Smooth muscle cell (in vitro differentiated cells): Measurements from ENCODE around the gene NPRL2. TPM values are rescaled to one million over a fixed set of nuclear protein-coding genes. Genes with fewer than 3 reads are reported as not detected.
A peak's percentile ranks its signal among the peaks of the same experiment; 100 is the strongest.

Experiments used
- DNase-seq: peaks from one replicate; lab custom pipeline; 2025; ENCODE audit not compliant: unreplicated experiment; lab: John Stamatoyannopoulos, UW
- H2AFZ ChIP-seq: fragments of 200-600 bp; sonication (generic); 2 replicates; pipeline ENCODE4 v1.6.0; 2016; ENCODE audit warnings: antibody characterized with exemption, low read depth, mild to moderate bottlenecking
- H3F3A ChIP-seq: fragments of 200-600 bp; sonication (generic); 2 replicates; pipeline ENCODE4 v1.6.0; 2017; ENCODE audit warnings: antibody characterized with exemption, low read depth
- H3K27ac ChIP-seq: fragments of 200-600 bp; sonication (generic); 2 replicates; pipeline ENCODE4 v1.5.1; 2016; ENCODE audit warnings: low read depth, mild to moderate bottlenecking
- H3K27me3 ChIP-seq: fragments of 200-600 bp; sonication (generic); 2 replicates; pipeline ENCODE4 v1.6.1; 2016; ENCODE audit warnings: low read depth, mild to moderate bottlenecking
- H3K36me3 ChIP-seq: fragments of 200-600 bp; sonication (generic); 2 replicates; pipeline ENCODE4 v1.5.1; 2016; ENCODE audit warnings: low read depth
- H3K4me1 ChIP-seq: fragments of 200-600 bp; sonication (generic); 2 replicates; pipeline ENCODE4 v1.5.1; 2016; ENCODE audit warnings: low read depth
- H3K4me2 ChIP-seq: fragments of 200-600 bp; sonication (generic); 2 replicates; pipeline ENCODE4 v1.6.0; 2016; ENCODE audit warnings: mild to moderate bottlenecking
- H3K4me3 ChIP-seq: fragments of 200-600 bp; sonication (generic); 2 replicates; pipeline ENCODE4 v1.5.1; 2016; ENCODE audit warnings: mild to moderate bottlenecking
- H3K79me2 ChIP-seq: fragments of 200-600 bp; sonication (generic); 2 replicates; pipeline ENCODE4 v1.6.0; 2016; ENCODE audit warnings: low read depth, mild to moderate bottlenecking
- H3K9ac ChIP-seq: fragments of 200-600 bp; sonication (generic); 2 replicates; pipeline ENCODE4 v1.6.0; 2016; ENCODE audit warnings: low read depth
- H3K9me3 ChIP-seq: fragments of 200-600 bp; sonication (generic); replicated peaks from 2 replicates; pipeline ENCODE4 v1.5.1; 2016; ENCODE audit warnings: low read depth
- H4K20me1 ChIP-seq: fragments of 200-600 bp; sonication (generic); 2 replicates; pipeline ENCODE4 v1.6.0; 2016; ENCODE audit warnings: low read depth
- WGBS: methylation state at CpG from one replicate; pipeline ENCODE4 v1.1.7; 2016; ENCODE audit warnings: low lambda C conversion rate; 5-methylcytosine and 5-hydroxymethylcytosine counted together
- polyA plus RNA-seq: library from polyadenylated mRNA; unstranded; fragments of >200 nt; fragmentation: Nextera tagmentation; extraction: Ambion mirVana; gene quantifications from 2 replicates; pipeline ENCODE4 v1.2.1, GENCODE V29; 2016
- total RNA-seq: library from RNA; depleted of rRNA; stranded (reverse); fragments of >200 nt; gene quantifications from 2 replicates; pipeline ENCODE4 v1.2.3, GENCODE V29; 2014
- TF ChIP-seq, protein P1 (sequence below): fragments of 200-600 bp; sonication (generic); IDR thresholded peaks from 2 replicates; pipeline ENCODE4 v1.5.1; 2017; ENCODE audit warnings: borderline replicate concordance, mild to moderate bottlenecking, antibody characterized with exemption; ENCODE audit not compliant: insufficient read depth, poor library complexity, severe bottlenecking

NPRL2 gene
- total and polyA plus RNA-seq, 2 experiments from 2014 or later, result 25.1 to 29.3 TPM

DNA sequence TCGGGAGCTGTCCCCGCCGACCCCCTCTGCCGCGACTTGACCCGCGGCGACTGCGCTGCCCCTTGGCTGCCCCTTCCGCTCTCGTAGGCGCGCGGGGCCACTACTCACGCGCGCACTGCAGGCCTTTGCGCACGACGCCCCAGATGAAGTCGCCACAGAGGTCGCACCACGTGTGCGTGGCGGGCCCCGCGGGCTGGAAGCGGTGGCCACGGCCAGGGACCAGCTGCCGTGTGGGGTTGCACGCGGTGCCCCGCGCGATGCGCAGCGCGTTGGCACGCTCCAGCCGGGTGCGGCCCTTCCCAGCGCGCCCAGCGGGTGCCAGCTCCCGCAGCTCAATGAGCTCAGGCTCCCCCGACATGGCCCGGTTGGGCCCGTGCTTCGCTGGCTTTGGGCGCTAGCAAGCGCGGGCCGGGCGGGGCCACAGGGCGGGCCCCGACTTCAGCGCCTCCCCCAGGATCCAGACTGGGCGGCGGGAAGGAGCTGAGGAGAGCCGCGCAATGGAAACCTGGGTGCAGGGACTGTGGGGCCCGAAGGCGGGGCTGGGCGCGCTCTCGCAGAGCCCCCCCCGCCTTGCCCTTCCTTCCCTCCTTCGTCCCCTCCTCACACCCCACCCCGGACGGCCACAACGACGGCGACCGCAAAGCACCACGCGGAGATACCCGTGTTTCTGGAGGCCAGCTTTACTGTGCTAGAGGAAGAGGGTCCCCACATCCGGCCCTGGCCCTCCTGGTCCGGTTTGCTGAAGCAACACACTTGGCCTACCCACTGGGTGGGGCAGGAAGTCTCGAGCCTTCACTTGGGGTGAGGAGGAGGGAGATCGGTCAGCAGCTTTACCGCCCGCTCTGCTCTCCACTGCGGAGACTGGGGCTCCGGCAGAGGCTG is 9.9 kb downstream of the NPRL2 start, which contains the start of gene RASSF1:
Gene RASSF1, minus strand, starts transcription at position 389 of the 882 bp plus-strand sequence. Its CDS starts 31 bp downstream, at position 358.
- H3K27ac ChIP-seq, result no peak within 1 kb of the TSS
- no peaks in the 10 kb centered on the region for H3K9me3 ChIP-seq
- peaks cover 19% of the 10 kb centered on the region for H3K27me3 ChIP-seq
- H3K4me3 ChIP-seq, result peak within 1 kb of the TSS; percentile 45
- TF ChIP-seq, protein P1, sequence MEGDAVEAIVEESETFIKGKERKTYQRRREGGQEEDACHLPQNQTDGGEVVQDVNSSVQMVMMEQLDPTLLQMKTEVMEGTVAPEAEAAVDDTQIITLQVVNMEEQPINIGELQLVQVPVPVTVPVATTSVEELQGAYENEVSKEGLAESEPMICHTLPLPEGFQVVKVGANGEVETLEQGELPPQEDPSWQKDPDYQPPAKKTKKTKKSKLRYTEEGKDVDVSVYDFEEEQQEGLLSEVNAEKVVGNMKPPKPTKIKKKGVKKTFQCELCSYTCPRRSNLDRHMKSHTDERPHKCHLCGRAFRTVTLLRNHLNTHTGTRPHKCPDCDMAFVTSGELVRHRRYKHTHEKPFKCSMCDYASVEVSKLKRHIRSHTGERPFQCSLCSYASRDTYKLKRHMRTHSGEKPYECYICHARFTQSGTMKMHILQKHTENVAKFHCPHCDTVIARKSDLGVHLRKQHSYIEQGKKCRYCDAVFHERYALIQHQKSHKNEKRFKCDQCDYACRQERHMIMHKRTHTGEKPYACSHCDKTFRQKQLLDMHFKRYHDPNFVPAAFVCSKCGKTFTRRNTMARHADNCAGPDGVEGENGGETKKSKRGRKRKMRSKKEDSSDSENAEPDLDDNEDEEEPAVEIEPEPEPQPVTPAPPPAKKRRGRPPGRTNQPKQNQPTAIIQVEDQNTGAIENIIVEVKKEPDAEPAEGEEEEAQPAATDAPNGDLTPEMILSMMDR, result no peak
- peaks cover 6% of the 10 kb centered on the region for H4K20me1 ChIP-seq
- H3K9ac ChIP-seq, result no peak within 1 kb of the TSS
- DNase-seq, result no peak
- WGBS, result 12% methylated on average over 81 of the region's 85 CpGs
- peaks cover 13% of the 10 kb centered on the region for H3K79me2 ChIP-seq
- peak within 1 kb of the TSS; percentile 62 for H2AFZ ChIP-seq
- no peaks in the 10 kb centered on the region for H3K36me3 ChIP-seq
- H3K4me1 ChIP-seq, result peaks cover 28% of the 10 kb centered on the region
- H3K4me2 ChIP-seq, result peak within 1 kb of the TSS; percentile 89
- peaks cover 12% of the 10 kb centered on the region for H3F3A ChIP-seq

DNA sequence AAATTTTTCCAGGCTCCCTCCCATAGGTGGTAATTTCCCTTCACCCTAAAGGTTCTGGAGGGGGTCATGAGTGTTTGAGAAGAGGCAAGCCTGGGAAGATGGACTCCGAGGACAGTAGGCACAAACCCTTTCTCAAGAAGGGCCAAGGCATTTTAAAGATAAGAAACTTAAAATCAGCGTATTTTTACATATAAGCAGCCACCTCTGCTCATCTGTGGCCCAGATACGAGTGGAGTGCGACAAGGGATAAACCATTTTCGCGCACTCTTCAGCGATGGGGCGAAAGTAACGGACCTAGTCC is 10.5 kb downstream of the NPRL2 start:
- 45% methylated on average over 7 of the region's 9 CpGs for WGBS
- Histone ChIP-seq H3K9ac (no peak overlapping the region), H3K4me3 (peak overlapping the region; percentile 45), H2AFZ (peak overlapping the region; percentile 62), H3K36me3 (no peaks in the 10 kb centered on the region), H3K4me1 (peaks cover 29% of the 10 kb centered on the region), H3F3A (peaks cover 11% of the 10 kb centered on the region), H4K20me1 (peaks cover 12% of the 10 kb centered on the region), H3K9me3 (no peaks in the 10 kb centered on the region), H3K27me3 (peaks cover 19% of the 10 kb centered on the region), H3K79me2 (peaks cover 18% of the 10 kb centered on the region), H3K4me2 (peak overlapping the region; percentile 89), H3K27ac (no peak overlapping the region)
- DNase-seq, result no peak
- TF ChIP-seq, protein P1, result no peak

DNA sequence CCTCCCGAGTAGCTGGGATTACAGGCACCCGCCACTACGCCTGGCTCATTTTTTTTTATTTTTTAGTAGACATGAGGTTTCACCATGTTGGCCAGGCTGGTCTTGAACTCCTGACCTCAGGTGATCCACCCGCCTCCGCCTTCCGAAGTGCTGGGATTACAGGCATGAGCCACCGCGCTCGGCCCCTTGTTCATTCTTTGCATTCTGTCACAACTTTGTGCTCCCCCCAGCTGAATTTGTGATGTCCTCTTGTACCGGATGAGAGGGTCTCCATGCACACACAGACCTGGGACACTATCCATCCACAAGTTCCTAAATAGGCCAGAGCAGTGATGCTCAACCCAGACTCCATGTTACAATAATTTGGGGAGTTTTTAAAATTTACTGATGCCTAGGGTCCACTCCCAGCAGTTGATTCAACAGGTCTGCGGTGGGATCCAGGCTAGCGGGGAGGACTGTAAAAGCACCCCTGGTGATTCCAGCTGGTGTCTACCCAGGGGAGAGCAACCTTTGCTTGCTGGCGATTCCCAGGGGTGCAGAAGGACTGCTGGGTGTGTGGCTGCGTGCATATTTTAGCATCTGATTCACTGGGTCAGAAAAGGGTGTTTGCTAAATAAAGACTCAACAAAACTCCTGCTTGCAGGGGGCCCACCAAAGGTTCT is 11.0 kb downstream of the NPRL2 start:
- peaks cover 34% of the 10 kb centered on the region for H3K4me1 ChIP-seq
- peaks cover 17% of the 10 kb centered on the region for H4K20me1 ChIP-seq
- WGBS, result 92% methylated on average over 14 of the region's 14 CpGs
- H3K9me3 ChIP-seq, result no peaks in the 10 kb centered on the region
- H3K27ac ChIP-seq, result no peak overlapping the region
- peak overlapping the region; percentile 45 for H3K4me3 ChIP-seq
- H3K36me3 ChIP-seq, result no peaks in the 10 kb centered on the region
- DNase-seq, result no peak
- peak overlapping the region; percentile 89 for H3K4me2 ChIP-seq
- H2AFZ ChIP-seq, result no peak overlapping the region
- peaks cover 19% of the 10 kb centered on the region for H3K27me3 ChIP-seq
- H3F3A ChIP-seq, result peaks cover 16% of the 10 kb centered on the region
- no peak overlapping the region for H3K9ac ChIP-seq
- H3K79me2 ChIP-seq, result peaks cover 23% of the 10 kb centered on the region
- TF ChIP-seq, protein P1, result no peak
